GM12865 (cell line): ENCODE measurements around the gene CRTC1.

ENCODE experiments used
- DNase-seq: peaks from one replicate; pipeline ENCODE4 v3.0.0; 2010; ENCODE audit warnings: low read depth
- H3K4me3 ChIP-seq: 2 replicates; pipeline ENCODE4 v1.5.1; 2011; ENCODE audit warnings: mild to moderate bottlenecking, low read depth, low read length, control low read depth
- TF ChIP-seq, protein P1 (sequence below): IDR thresholded peaks from 2 replicates; pipeline ENCODE4 v1.5.1; 2011; ENCODE audit warnings: low read length, control low read depth, low read depth, inconsistent platforms; ENCODE audit not compliant: insufficient read depth; ENCODE audit errors: missing control alignments

CRTC1 gene

DNA sequence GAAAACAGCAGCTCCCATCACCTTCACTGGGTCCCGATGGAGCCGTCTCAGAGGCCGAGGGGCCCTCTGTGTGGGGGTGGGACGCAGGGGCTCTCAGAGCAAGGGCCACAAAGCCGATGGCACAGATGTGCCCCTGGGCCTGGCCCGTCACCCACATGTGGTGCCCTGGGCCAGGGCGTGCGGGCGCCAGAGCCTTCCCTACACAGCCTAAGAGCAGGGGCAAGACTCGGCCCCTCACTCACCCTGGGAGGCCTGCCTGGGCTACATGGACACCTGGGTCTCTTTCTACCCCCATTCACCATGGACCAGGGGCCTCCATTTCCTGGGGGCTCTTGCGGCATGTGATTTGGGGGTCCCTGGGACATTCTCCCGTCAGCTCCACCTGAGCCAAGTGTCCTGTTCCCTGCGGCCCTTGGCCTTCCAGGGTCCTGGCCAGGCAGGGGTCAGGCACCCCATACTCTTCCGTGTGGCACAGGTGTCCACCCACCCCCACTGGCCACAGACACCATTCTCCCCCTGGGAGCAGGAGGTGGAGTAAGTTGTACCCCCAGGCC is 97.6 kb downstream of the CRTC1 start:
- DNase-seq = no peak
- TF ChIP-seq, protein P1, sequence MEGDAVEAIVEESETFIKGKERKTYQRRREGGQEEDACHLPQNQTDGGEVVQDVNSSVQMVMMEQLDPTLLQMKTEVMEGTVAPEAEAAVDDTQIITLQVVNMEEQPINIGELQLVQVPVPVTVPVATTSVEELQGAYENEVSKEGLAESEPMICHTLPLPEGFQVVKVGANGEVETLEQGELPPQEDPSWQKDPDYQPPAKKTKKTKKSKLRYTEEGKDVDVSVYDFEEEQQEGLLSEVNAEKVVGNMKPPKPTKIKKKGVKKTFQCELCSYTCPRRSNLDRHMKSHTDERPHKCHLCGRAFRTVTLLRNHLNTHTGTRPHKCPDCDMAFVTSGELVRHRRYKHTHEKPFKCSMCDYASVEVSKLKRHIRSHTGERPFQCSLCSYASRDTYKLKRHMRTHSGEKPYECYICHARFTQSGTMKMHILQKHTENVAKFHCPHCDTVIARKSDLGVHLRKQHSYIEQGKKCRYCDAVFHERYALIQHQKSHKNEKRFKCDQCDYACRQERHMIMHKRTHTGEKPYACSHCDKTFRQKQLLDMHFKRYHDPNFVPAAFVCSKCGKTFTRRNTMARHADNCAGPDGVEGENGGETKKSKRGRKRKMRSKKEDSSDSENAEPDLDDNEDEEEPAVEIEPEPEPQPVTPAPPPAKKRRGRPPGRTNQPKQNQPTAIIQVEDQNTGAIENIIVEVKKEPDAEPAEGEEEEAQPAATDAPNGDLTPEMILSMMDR = no peak
- H3K4me3 ChIP-seq = no peak overlapping the region

DNA sequence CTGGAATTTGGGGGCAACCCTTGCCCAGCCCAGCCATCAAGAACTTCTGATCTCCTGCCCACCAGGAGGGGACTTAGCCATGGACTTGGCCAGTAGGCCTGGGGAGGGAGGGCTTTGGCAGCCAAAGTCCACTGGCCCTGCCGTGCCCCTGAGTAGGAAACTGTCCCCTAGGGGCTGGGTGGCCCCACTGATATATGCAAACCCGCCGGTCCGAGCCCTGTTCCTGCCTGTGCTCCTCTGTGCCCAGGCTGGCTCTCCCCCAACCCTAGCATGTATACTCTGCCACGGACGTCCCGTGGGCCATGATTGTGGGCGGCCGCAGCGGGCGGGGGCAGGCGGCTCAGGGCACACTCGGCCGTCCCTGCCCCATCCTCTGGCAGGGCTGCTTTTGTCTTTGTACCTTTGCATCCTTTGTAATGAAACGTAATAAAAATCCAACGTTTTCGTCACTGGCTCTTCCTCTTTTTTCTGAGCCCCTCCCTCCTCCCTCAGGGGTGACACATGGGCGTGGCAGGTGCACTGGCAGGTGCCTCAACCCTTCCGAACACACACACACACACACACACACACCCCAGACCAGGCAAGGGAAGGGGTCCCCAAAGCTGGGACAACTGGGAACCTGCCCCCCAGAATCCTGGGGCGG is 98.5 kb downstream of the CRTC1 start:
- TF ChIP-seq, protein P1 = no peak
- no peak overlapping the region for H3K4me3 ChIP-seq
- no peak for DNase-seq

DNA sequence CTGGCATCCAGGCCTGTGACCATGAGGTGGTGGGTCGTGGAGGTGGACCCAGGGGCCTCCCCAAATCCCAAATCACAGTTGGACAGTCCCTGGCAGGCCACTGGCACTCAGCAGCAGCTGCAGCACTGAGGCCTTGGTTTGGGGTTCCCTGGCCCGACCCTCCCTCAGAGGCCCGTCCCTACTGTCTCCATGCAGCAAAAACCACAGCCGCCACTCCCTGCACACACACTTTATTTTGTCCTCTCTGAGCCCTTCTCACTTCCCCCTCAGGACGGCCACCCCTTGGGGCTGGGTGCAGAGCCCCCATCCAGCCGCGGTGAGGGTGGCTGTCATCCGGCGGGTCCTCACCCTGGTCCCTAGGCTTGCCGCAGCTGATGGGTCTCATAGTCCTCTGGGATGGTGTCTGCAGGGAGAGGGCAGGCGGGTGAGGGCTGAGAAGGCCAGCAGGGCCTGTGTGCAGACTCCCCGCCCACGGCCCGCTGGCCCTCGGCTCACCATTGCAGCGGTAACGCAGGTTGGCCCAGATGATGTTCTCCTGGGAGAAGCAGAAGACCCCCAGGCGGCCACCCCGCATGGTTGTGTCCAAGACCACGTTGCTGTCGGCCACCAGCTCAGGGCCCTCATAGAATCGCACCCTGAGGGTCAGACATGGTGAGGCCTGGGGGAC is 99.2 kb downstream of the CRTC1 start:
- no peak overlapping the region for H3K4me3 ChIP-seq
- no peak for DNase-seq
- TF ChIP-seq, protein P1 = no peak

DNA sequence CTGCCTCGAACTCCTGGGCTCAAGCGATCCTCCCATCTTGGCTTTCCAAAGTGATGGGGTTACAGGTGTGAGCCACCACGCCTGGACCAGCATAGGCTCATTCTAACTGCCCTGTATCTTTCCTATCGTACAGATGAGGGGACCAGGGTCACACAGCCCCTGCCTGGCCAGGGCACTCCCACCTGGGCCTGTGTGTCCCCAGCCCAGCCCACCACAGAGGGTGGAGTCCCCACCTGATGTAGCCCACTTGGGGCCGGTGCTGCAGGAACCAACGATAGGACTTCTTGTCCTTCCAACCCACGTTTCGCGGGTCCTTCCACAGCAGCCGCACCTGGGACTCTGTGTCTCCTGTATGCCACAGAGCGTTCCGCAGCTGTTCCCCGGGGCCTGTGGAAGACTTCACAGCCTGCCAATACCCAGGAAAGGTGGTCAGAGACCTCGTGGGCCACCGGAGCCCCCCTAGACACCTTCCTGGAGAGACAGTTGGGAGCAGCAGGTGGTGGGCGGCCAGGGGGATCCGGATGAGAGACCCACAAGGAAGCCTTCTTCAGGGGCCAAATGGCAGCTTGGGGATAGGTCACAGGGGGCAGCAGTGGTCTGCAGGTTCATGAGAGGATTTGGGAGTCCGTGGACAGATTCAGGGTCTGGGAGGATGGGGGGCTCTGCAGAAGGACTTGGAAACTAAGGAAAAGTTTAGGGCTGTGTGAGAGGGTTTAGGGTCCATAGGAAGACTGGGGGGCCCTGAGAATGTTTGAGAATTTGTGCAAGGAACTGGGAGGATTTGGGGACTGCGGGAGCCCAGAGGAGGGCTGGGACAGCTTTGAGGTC is 100.7 kb downstream of the CRTC1 start:
- TF ChIP-seq, protein P1 = no peak
- DNase-seq = no peak
- no peak overlapping the region for H3K4me3 ChIP-seq

DNA sequence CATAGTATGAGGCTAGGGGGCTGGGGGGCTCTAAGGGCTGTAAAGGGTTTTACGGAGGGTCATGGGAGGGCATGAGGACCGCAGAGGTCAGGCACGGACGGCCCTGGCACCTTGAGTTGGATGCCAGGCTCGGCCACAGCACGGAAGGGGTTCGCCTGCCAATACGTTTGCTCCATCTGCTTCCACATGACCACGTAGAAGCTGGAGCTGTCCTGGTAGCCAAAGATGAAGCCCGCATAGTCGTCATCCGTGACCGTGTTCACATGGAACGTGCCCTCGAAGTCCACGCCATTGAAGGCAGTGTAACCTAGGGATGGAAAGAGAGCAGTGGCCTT is 101.3 kb downstream of the CRTC1 start:
- TF ChIP-seq, protein P1 = no peak
- no peak overlapping the region for H3K4me3 ChIP-seq
- no peak for DNase-seq

DNA sequence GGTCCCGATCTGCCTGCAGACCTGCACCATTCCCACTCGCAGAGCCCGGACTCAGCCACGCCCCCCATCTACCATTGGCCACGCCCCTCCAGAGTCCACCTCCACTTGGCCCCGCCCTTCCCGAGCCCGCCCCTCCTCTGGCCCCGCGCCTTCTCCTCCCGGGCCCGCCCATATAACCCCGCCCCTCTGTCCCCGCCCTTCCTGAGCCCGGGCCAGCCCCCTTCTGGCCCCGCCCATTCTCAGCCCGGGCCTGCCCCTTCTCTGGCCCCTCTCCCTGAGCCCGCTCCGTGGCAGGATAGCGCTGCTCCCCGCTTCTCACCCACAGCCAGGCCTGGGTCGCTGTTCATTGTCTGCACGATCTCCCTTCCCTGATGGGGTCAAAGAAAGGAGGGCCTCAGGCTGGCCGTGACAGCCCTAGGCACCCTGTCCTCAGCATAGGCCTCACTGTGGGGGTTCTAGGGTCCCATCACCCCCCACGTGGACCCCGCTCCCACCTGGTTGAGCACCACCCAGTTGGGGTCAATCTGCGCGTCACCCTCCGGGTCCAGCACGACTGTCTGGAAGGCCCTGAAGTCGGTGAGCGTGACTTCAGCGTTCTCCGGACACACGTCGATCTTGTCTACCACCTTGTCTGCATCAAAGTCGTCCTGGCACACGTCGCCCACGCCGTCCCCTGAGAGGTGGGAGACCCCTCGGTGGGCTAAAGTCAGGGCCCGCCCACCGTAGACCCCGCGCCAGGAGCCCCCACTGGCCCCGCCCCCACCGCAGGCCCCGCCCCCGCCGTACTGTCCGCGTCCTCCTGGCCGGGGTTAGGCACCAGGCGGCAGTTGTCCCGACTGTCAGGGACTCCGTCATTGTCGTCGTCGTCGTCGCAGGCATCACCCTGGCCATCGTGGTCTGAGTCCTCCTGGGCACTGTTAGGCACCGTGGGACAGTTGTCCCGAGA is 102.0 kb downstream of the CRTC1 start:
- DNase-seq = peak; percentile 77
- H3K4me3 ChIP-seq = no peak overlapping the region

More for the DNA sequence above, 102.0 kb downstream of the CRTC1 start:
- TF ChIP-seq, protein P1 = no peak
